ENCODE measurements around the gene PDLIM4. TPM values are rescaled to one million over a fixed set of nuclear protein-coding genes. Genes with fewer than 3 reads are reported as not detected.

Gene PDLIM4
- total and polyA plus RNA-seq, 2 experiments from 2014 or later: 25.2 to 31.8 TPM

GRCh38 chr5:132321109-132321721 lies 63.7 kb downstream of the PDLIM4 start:
- H3K79me2 ChIP-seq (replicated peaks; ENCODE audit: insufficient read depth): no peaks in the 10 kb centered on the region
- no peak overlapping the region for H3K4me2 ChIP-seq
- Mint-ChIP-seq H3K4me3 (no peak overlapping the region), H3K27ac (no peak overlapping the region; the same call in 1 of the 2 replicates), H3K36me3 (ENCODE audit: low read depth) (no peaks in the 10 kb centered on the region), H3K4me1 (peaks cover 22% of the 10 kb centered on the region), H3K27me3 (ENCODE audit: insufficient read depth, low read depth, poor library complexity) (peaks cover 2% of the 10 kb centered on the region), H3K9me3 (no peaks in the 10 kb centered on the region)
- no peaks in the 10 kb centered on the region for H3K27me3 ChIP-seq (ENCODE audit: insufficient read depth)
- no peaks in the 10 kb centered on the region for H3K9me2 ChIP-seq (ENCODE audit: insufficient read depth)
- DNase-seq (ENCODE audit: low spot score) (no peak), ATAC-seq (peak; percentile 35)
- H3K4me1 ChIP-seq (ENCODE audit: insufficient read depth): peaks cover 15% of the 10 kb centered on the region
- no peak overlapping the region for H3K4me3 ChIP-seq
- no peaks in the 10 kb centered on the region for H4K20me1 ChIP-seq (replicated peaks; ENCODE audit: insufficient read depth)
- peak overlapping the region; percentile 84; the same call in 1 of the 2 replicates for H2AFZ ChIP-seq
- TF ChIP-seq EZH2phosphoT487 (IDR thresholded peaks at IDR 0.05; ENCODE audit: unreplicated experiment): no peak
- TF ChIP-seq ZNF114 (CRISPR knock-in tag; IDR thresholded peaks at IDR 0.05): no peak
- TF ChIP-seq POLR2AphosphoS5 (IDR thresholded peaks at IDR 0.05; ENCODE audit: low read depth): no peak
- no peak for TF ChIP-seq ETS1 (IDR thresholded peaks at IDR 0.05)
- TF ChIP-seq ZNF462 (CRISPR knock-in tag; IDR thresholded peaks at IDR 0.05): no peak
- no peak for TF ChIP-seq CTCF (conservative IDR thresholded peaks at IDR 0.05; ENCODE audit: low read depth in 2 of 2)
- no peak for TF ChIP-seq CREB1 (CRISPR knock-in tag; IDR thresholded peaks at IDR 0.05; ENCODE audit: low read depth)
- no peak for TF ChIP-seq JUNB (IDR thresholded peaks at IDR 0.05; ENCODE audit: unreplicated experiment)
- H3K27ac ChIP-seq (ENCODE audit: low read depth): no peak overlapping the region
- H3F3A ChIP-seq (replicated peaks; ENCODE audit: low read depth): no peaks in the 10 kb centered on the region
- H3K36me3 ChIP-seq (ENCODE audit: insufficient read depth): no peaks in the 10 kb centered on the region

All from GM23338 (cell line).